ENCODE results near the gene ENAM. TPM values are rescaled to one million over a fixed set of nuclear protein-coding genes. Genes with fewer than 3 reads are reported as not detected.

The ENAM gene, protein sequence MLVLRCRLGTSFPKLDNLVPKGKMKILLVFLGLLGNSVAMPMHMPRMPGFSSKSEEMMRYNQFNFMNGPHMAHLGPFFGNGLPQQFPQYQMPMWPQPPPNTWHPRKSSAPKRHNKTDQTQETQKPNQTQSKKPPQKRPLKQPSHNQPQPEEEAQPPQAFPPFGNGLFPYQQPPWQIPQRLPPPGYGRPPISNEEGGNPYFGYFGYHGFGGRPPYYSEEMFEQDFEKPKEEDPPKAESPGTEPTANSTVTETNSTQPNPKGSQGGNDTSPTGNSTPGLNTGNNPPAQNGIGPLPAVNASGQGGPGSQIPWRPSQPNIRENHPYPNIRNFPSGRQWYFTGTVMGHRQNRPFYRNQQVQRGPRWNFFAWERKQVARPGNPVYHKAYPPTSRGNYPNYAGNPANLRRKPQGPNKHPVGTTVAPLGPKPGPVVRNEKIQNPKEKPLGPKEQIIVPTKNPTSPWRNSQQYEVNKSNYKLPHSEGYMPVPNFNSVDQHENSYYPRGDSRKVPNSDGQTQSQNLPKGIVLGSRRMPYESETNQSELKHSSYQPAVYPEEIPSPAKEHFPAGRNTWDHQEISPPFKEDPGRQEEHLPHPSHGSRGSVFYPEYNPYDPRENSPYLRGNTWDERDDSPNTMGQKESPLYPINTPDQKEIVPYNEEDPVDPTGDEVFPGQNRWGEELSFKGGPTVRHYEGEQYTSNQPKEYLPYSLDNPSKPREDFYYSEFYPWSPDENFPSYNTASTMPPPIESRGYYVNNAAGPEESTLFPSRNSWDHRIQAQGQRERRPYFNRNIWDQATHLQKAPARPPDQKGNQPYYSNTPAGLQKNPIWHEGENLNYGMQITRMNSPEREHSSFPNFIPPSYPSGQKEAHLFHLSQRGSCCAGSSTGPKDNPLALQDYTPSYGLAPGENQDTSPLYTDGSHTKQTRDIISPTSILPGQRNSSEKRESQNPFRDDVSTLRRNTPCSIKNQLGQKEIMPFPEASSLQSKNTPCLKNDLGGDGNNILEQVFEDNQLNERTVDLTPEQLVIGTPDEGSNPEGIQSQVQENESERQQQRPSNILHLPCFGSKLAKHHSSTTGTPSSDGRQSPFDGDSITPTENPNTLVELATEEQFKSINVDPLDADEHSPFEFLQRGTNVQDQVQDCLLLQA
- not detected for total RNA-seq

- TF ChIP-seq EP300 (IDR thresholded peaks at IDR 0.05) (no peak), POLR2A (IDR thresholded peaks at IDR 0.05) (no peak), POLR2AphosphoS5 (IDR thresholded peaks at IDR 0.05) (no peak)
- TF ChIP-seq, protein P1, sequence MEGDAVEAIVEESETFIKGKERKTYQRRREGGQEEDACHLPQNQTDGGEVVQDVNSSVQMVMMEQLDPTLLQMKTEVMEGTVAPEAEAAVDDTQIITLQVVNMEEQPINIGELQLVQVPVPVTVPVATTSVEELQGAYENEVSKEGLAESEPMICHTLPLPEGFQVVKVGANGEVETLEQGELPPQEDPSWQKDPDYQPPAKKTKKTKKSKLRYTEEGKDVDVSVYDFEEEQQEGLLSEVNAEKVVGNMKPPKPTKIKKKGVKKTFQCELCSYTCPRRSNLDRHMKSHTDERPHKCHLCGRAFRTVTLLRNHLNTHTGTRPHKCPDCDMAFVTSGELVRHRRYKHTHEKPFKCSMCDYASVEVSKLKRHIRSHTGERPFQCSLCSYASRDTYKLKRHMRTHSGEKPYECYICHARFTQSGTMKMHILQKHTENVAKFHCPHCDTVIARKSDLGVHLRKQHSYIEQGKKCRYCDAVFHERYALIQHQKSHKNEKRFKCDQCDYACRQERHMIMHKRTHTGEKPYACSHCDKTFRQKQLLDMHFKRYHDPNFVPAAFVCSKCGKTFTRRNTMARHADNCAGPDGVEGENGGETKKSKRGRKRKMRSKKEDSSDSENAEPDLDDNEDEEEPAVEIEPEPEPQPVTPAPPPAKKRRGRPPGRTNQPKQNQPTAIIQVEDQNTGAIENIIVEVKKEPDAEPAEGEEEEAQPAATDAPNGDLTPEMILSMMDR (IDR thresholded peaks at IDR 0.05) = no peak
- H3K36me3 ChIP-seq = no peaks in the 10 kb centered on the region
- H3K9me3 ChIP-seq = no peaks in the 10 kb centered on the region
- WGBS = 92% methylated on average over 2 of the region's 2 CpGs
- no peak within 1 kb of the TSS for H3K27ac ChIP-seq
- H3K4me3 ChIP-seq = no peak within 1 kb of the TSS
- no peaks in the 10 kb centered on the region for H3K27me3 ChIP-seq
- DNase-seq (ENCODE audit: low spot score in 2 of 2) = no peak
- H3K4me1 ChIP-seq = no peaks in the 10 kb centered on the region
Observed at GRCh38 chr4:70628444-70628843, at the start of gene ENAM. Gene ENAM, plus strand, starts transcription at chr4:70628744. Its CDS starts 757 bp downstream, at chr4:70629501.

DNA sequence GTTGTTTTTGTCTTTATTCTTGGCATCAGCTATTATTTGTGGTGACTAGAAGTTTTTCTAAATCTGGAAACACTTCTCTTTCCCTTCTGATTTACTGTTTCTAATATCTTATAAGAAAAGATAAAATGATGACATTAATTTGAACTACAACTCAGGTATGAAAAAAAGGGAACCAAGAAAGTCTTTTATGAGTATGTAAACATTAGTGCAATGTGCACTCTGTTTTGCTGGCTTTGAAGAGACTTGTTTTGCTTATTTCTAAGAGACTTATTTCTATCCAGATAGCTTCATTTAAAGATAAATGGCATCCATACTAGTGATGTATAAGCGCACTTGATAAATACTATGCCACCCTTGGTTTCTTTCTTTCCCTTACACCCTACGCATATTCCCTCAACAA lies 46.6 kb upstream of the ENAM start:
- Histone ChIP-seq H3K4me3 (no peak overlapping the region), H3K27me3 (no peaks in the 10 kb centered on the region), H3K27ac (no peak overlapping the region), H3K9me3 (no peaks in the 10 kb centered on the region), H3K36me3 (no peaks in the 10 kb centered on the region), H3K4me1 (no peaks in the 10 kb centered on the region)
- no peak for DNase-seq (ENCODE audit: low spot score in 2 of 2)
- WGBS = 100% methylated on average over 2 of the region's 2 CpGs
- TF ChIP-seq, protein P1 (IDR thresholded peaks at IDR 0.05) = no peak
- TF ChIP-seq POLR2AphosphoS5 (IDR thresholded peaks at IDR 0.05) (no peak), POLR2A (IDR thresholded peaks at IDR 0.05) (no peak), EP300 (IDR thresholded peaks at IDR 0.05) (no peak)

- TF ChIP-seq POLR2A (IDR thresholded peaks at IDR 0.05) (no peak), EP300 (IDR thresholded peaks at IDR 0.05) (no peak), POLR2AphosphoS5 (IDR thresholded peaks at IDR 0.05) (no peak)
- TF ChIP-seq, protein P1 (IDR thresholded peaks at IDR 0.05) = no peak
- H3K4me3 ChIP-seq = no peak overlapping the region
- H3K36me3 ChIP-seq = no peaks in the 10 kb centered on the region
- no peaks in the 10 kb centered on the region for H3K27me3 ChIP-seq
- H3K9me3 ChIP-seq = no peaks in the 10 kb centered on the region
- DNase-seq (ENCODE audit: low spot score in 2 of 2) = no peak
- 56% methylated on average over 9 of the region's 9 CpGs for WGBS
- H3K4me1 ChIP-seq = no peaks in the 10 kb centered on the region
- no peak overlapping the region for H3K27ac ChIP-seq
Observed at GRCh38 chr4:70583952-70584834, 44.4 kb upstream of the ENAM start.

DNA sequence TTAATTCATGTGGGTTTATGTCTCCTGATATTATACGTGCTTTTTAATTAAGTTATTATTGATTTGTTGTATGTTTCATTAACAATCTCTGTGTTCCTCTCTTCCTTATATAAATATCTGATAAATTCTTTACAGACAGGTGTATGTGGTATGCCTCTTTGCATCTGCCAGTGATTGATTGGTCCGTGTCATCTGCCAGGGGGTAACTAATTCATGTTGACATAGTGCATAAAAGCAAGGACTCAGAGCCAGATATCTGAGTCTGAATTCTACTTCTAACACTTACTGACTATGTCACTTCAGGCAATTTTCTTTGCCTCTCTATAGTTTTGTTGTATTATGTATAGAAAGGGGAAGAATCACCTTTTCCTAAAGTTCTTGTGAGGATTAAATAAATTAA lies 41.7 kb upstream of the ENAM start:
- Histone ChIP-seq H3K27me3 (no peaks in the 10 kb centered on the region), H3K36me3 (no peaks in the 10 kb centered on the region), H3K9me3 (no peaks in the 10 kb centered on the region), H3K27ac (no peak overlapping the region), H3K4me3 (no peak overlapping the region), H3K4me1 (no peaks in the 10 kb centered on the region)
- TF ChIP-seq POLR2AphosphoS5 (IDR thresholded peaks at IDR 0.05) (no peak), EP300 (IDR thresholded peaks at IDR 0.05) (no peak), POLR2A (IDR thresholded peaks at IDR 0.05) (no peak)
- TF ChIP-seq, protein P1 (IDR thresholded peaks at IDR 0.05) = no peak
- DNase-seq (ENCODE audit: low spot score in 2 of 2) = no peak
- 36% methylated on average over 2 of the region's 2 CpGs for WGBS
